Measurements from ENCODE around the gene SCARF2.

DNA sequence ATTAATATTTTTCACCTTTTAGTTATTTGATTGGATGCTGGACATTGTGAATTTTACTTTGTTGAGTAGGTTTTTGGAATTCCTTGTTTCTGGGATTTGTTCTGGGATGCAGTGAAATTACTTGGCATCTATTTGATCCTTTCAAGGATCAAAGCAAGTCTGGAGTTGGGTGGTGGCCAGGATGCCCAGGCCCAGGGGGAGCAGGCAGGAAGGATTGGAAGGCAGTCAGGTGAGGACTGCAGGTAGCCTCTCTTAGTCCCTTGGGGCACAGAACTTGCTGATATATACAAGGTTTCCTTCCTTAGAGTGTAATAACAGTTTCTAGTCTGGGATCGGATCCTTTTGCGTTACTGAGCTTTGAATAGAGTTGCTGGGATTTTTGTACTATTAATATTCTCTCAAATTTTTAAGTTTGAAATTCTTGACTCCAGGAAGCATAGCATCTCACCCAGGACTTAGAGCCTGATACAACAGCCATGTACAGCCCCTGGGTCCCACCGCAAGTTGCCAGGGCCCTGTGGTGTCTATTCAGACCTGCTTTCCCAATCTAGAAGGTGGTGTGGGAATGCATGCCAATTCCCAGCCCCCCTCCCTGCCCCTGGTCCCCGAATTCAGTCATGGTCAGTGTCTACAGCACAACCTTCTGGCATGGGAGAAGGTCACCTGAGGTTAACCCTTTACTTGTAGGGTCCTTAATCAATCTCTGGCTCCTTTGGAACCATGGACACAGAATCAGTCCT, 37.6 kb downstream of the SCARF2 start:
- no peak for TF ChIP-seq GATA2 (IDR thresholded peaks at IDR 0.05; ENCODE audit: low read depth, low read length)
- TF ChIP-seq GATA3 (IDR thresholded peaks at IDR 0.05; ENCODE audit: low read depth, low read length): no peak
